Daoy (cell line): ENCODE results near the gene TARS3. TPM values are rescaled to one million over a fixed set of nuclear protein-coding genes. Genes with fewer than 3 reads are reported as not detected.

Experiments
- DNase-seq: peaks from one replicate; pipeline ENCODE4 v3.0.0-alpha.2; 2015; ENCODE audit warnings: low read depth
- total RNA-seq: library from RNA; depleted of rRNA; stranded (reverse); fragments of >200 nt; shearing (Covaris generic); gene quantifications from 2 replicates; pipeline ENCODE4 v1.2.3, GENCODE V29; 2014

The TARS3 gene
- total RNA-seq, 1 experiment from 2014 or later: 6.2 TPM

DNA sequence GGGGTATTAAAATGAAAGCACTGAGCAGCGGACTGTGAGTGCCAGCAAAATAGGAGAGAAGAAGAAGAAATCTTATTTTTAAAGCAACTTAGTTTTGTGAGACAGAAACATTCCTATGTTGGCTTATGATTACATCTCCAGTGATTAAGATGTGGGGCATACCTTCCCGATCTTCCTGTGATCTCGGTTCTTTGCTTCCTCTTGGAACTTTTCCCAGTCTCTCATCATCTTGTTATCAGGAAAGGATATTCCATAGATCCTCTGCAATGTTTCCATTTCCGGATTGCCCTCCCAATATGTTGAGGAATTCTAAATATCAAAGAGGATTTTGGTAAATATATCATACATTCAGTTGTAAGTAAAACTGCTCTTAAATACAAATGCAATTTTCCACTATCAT lies 22.2 kb downstream of the TARS3 start:
- DNase-seq: no peak

DNA sequence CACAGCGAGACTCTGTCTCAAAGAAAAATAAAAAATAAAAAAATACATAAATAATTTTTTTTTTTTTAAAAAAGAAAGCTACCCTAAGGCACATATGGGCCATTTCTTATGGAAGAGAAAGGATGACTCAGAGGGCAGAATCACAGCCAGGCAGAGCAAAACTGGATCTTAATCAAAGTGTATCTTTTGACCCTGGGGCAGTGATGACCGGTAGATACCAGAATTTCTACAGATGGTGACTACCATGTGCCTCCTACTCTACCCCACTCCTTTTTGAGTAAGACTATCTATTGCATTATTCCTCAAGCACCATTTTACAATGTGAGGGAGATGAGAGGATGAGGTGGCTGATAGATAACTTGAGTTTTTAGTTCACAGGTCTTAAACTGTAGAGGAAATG lies 26.0 kb downstream of the TARS3 start:
- DNase-seq: no peak

DNA sequence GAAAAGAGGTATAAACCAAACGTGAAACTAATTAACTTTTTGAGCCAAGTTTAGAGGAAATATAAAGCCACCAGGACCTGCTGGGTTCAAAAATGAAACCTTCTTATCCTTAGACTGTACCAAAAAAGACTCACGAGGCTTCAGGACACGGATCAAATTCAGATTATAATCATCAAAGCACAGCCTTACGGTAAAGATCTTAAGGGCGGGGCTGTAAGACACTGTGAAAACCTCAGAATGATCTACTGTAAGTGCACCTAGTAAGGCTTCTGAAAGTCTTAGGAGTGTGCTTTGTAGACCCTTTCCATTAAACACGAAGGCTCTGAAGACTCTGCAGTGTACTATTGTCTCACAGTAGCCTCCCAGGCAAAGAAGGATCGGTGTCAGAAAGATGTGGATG lies 26.8 kb downstream of the TARS3 start:
- no peak for DNase-seq

DNA sequence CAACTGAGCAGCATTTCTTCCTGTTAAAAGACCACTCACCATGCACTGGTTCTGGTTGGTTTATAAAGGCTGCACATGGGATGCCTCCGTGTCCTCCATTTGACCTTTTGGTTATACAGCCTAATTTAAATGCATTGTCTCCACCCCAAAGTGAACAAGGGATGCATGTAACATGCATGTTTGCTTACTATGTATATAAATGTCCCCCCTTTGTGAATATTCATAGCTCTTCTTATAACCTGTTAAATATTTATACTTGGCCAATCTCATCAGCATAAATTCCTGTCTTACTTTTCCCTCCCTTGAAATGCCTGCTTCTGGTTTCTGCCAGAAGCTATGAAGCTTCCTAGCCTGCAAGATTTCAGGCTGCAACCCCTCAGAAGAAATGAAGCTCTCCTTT lies 27.4 kb downstream of the TARS3 start:
- DNase-seq: no peak

DNA sequence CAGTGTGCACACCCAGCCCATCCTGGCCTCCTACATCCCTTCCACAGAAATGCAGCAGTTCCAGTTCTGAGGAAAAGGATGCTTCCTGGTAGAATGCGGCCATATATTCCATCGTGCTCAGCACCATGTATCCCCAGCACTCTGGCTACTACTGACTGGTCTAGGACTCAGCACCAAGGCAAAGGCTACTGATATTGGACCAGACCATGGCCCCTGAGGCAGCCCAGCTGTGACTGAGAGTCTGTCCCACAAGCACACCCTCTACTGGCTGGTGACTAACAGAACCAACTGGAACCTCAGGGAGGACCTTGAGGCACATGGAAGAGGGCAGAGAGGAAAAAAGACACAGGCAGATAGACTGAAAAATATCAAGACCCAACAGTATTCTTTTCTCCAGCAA lies 30.0 kb downstream of the TARS3 start:
- DNase-seq: no peak

DNA sequence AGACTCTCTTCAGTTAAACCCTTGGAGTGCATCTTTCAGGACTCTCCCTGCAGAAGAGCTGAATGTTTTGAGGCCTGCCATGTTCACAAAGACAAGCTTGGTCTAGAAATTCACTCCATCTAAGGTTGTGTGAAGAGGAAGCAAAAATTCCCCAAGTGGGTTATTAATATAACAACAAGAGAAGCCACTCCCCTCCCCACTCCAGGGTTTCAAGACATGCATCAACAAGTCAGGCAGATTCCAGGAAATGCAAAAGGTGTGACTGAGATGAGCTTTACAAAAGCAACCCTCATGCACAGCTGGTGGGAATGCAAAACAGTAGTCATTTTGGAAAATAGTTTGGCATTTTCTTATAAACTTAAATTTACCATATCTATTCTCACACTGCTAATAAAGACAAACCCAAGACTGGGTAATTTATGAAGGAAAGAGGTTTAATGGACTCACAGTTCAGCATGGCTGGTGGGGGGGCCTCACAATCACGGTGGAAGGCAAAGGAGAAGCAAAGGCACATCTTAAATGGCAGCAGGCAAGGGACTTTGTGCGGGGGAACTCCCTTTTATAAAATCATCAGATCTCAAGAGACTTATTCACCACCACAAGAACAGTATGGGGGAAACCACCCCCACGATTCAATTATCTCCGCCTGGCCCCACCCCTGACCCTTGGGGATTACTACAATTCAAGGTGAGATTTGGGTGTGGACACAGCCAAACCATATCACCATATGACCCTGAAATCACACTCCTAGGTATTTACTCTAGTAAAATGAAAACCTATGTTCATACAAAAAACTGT lies 31.3 kb downstream of the TARS3 start:
- no peak for DNase-seq

DNA sequence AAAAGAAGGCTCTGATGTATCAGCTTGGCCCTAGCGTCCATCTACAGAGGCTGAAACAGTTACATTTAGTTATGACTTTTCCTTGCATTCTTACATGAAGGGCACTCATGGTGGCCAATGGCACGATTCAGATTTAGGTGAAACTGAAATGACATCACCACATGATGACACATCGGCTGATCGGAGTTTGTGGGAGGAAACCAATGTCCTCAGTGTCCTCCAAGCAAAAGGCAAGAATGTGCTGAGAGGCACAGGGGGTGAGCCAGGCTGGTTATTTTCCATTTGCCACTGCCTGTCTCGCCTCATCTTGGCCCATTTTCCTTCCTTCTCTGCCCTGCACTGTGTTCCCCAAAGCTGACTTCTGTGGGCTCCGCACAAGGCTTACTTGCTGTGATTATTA lies 34.4 kb downstream of the TARS3 start:
- peak; percentile 39 for DNase-seq

DNA sequence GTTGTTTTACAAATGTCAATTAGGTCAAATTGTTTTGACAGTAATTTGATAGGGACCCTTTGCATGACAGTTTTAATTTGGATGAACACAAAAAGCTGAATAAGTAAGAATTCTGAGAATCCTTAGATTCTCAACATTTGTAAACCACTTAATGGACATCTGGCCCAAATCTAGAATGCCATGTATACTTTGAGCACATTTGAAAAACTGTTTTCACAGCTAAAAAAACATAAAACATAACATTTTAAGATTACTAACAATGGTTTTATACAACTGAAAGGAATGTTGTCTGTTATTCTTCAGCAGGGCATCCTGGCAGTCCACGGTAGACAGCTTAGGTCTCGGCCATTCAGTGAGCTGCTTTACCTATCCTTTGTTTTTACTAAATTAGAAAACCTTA lies 37.6 kb downstream of the TARS3 start:
- no peak for DNase-seq

DNA sequence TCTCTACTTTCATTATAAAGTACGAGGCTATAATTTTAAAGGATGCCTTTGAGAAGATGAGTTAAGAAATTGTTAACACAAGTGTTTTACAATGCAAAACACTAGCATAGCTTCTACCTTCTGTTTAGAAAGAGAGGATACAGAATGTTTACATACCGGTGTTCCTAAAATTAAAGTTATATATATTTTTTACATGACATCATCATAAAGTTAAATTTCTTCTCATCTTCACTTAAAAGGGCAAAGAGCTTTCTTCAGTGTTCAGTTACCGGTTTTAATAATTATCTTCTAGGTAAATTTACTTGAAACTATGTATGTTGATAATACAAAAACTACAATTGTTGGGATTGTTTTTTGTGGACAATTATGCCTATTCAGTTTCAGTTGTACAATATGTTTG lies 39.4 kb downstream of the TARS3 start:
- DNase-seq: no peak

DNA sequence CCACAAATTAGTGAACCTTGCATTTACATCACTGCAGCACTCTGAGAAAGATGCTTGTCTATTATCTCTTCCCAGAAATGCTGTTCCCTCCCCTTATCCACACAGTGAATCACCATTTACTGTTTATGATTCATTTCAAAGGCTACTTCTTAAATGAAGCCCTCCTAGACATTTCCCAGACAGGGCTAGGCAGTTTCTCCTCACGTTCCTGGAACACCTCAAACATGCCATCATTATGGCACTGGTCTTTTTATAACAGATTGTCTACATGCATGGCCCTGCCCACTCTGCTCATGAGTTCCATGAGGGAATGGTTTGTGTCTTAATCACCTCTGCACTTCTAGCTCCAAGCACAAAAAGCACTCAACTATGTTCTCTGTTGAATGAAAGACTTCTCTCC lies 39.9 kb downstream of the TARS3 start:
- peak; percentile 39 for DNase-seq

DNA sequence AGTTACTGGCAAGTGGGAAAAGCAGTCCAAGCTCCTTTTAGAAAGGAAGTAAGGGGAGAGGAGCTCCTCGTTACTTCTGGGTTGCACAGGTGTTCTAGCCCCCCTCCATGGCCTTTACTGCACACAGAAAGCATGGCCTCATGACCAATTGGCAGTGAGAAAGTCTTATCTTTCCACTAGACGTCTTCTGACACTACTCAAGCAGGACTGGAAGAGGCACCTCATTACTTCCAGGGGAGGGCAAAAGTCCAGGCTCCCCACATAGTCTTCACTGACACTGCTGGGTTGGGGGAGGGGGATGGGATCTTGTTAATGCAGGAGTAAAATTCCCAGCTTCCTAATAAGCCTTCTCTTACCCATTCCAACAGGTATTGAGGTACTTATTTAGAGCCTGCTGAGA lies 44.5 kb downstream of the TARS3 start:
- DNase-seq: no peak

DNA sequence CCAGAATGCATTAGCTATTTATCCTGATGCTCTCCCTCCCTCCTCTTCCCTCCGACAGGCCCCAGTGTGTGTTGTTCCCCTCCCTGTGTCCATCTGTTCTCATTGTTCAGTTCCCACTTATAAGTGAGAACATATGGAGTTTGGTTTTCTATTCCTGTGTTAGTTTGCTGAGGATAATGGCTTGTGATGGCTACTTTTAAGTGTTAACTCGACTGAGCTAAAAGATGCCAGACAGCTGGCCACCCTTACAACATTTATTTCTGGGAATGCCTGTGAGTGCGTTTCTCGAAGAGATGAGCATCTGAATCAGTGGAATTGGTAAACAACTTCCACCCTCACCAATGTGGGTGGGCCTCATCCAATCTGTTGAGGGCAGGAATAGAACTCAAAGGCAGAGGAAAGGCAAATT lies 47.3 kb downstream of the TARS3 start:
- DNase-seq: no peak

DNA sequence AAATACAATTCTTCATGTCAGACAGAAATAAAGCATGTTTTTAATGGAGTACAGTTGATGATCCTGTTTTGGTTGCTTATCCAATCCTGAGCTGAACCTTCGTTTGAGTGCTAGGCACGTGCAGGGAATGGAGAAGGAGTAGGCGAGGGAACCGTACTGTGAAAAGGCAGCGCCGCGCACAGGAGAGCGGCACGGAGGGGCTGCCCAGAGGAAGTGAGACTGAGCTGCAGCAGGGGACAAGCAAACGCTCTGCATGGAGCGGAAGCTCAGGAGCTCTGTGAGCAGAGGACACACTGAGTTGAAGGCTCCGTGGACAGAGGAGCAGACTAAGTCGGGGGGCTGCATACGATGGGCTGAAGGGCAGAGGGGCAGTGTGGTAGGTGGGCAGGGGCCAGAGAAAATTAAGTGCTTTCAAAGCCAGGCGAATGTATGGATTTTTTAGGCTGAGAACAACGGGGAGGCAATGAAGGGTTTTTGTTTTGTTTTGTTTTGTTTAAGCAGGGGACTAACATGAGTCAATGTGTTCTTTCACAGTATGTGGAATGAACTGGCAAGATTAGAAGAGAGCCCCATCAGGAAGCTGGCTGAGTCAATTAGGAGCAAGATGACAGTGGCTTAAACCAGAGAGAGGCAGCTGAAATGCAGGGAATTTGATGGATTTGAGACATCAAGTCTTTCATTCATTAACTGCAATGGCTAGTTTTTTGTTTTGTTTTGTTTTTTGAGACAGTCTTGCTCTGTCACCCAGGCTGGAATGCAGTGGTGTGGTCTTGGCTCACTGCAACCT lies 48.3 kb downstream of the TARS3 start:
- DNase-seq: peak; percentile 60

DNA sequence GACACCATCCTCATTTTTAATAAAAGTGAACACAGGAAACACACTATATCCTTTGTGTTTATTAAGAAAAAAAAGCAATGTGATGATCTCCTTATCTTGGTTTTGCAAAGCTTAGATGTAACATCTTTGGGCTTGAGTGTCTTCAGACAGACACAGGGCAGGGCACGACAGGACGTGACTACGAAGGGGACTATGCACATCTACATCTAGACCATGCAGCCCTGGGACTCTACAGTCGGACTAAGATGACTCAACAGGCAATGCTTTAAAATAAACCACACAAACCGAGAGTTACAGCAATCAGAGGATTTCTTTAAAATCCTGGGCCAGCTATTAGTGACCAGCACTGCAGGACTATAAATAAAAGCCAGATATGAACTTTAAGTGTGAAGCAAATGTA lies 49.3 kb downstream of the TARS3 start:
- DNase-seq: peak; percentile 71

DNA sequence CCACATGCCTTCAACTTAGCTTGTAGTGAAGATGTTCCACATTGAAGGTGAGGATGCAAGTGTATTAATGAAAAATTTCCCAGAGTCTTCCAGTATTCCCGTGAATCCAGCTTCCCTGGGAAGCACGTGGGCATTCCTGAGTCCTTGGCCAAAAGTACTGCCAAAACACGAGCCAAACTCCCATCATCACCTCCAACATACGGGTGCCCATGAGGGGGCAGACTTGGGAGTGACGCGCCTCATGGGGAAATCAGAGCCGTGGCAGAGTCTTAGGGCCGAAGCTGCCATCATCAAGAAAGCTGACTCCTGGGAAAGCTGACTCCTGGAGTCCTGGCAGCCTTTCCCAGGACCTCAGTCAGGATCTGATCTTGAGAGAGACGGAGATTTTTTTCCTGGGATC lies 52.0 kb downstream of the TARS3 start:
- no peak for DNase-seq

DNA sequence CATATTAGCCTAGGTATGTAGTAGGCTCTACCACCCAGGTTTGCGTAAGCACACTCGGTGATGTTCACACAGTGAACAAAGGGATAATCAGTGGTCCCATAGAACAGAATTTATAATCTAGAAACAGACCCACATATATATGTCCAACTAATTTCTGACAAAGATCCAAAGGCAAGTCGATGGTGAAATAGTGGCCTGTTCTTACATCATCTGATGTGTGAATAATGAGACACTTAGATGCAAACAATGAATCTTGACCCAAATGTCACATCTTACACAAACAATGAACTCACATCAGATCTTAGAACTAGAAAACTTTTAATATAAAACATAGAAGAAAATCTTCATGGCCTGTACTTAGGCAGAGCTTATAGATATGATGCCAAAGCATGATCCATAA lies 54.5 kb downstream of the TARS3 start:
- DNase-seq: no peak

DNA sequence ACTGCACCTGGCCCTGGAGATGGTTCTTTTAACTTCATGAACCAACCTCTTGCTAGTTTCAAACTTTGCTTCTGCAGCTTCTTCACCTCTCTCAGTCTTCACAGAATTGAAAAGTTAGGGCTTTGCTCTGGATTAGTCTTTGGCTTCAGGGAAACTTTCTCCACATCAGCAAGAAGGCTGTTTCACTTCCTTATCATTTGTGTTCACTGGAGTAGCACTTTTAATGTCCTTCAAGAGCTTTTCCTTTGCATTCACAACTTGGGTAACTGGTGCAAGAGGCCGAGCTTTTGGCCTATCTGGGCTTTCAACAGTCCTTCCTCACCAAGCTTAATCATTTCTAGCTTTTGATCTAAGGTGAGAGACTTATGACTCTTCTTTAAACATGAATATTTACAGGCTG lies 56.4 kb downstream of the TARS3 start:
- no peak for DNase-seq

DNA sequence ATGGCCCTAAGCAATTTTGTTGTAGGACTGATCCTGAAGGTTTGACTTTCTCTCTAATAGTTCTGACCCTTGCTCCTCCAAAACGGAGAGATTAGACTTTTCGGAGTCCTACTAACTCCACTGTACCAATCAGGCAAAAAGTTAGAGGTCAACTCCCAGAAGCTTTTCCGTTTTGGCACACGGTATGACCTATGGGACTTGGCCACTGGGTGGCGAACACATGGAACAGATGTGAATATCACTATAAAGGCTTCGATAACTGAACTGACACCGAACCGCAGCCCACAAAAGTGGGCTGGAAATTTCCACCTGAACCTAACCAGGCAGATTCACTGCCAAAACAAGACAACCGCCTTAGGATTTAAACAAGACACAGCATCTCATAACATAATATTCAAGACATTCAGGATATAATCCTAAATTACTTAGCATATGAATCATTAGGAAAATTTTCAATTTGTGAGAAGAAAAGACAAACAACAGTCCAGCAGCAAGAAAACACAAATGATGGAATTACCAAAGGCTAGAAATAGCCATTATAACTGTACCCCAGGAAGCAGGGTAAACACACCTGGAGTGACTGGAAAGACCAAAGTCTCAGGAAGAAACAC lies 59.9 kb downstream of the TARS3 start:
- DNase-seq: peak; percentile 26

DNA sequence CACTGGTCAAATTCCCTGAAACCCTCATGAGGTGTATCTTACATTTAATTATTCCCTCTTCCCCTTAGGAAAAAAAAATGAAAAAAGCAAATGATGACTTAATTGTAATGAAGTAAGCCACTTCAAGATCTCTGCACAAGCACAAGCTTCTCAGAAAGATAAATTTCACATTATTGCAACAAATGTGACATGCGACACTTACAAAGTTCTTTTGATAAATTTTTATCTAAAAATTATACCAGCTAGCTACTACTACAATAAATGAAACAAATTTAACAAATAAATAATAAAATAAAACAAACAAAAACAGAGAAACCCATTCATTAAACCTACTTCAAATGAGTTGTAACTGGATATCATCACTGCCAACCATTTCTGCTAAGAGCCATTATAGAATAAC lies 62.1 kb downstream of the TARS3 start:
- no peak for DNase-seq

DNA sequence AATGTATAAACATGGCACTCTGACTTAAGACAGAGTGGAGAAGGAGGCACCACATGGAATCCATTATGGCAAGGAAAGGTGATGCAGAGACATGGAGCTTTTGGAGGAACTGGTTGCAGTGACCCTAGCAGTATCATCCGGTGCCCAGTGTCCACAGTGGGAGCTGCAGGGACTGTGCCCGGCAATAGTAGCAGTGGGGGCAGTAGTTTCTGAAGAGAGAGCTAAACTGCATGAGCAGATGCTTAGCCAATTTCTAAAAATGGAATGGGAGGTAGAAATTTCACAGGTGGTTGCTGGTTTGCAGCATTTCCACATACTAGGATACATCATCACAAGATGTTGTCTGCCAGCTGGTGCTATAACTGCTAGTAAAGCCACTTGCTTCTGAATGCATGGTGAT lies 64.3 kb downstream of the TARS3 start:
- no peak for DNase-seq

DNA sequence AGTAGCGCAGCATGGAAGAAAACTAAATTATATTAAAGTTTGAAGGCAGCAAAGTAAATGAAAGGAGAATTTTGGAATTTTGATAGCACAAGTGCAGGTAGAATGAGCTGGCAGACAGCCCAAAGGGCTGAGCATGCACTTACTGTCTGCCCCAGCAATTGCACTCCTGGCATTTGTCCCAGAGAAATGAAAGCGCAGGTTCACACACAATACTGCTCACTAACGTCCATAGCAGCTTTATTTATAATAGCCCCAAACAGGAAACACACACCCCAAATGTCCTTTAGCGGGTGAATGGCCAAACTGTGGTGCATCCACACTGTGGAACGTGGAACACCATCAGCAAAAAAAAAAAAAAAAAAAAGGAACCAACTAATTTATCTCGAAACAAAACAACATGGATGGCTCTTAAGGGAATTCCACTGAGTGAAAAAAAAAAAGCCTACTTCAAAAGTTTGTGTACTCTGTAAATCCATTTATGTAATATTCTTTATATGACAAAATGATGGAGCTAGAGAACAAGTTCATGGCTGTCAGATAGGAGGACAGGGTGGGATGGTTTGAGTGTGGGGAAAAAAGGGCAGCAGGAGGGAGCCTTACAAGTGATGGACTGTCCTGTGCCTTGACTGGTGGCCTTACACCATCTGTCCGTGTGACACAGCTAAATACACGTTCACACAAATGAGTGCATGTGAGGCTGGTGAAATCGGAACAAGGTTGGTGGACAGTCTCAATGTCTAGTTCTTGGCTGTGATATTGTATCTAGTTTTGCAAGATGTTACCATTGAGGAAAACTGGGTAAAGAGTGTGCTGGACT lies 66.1 kb downstream of the TARS3 start:
- DNase-seq: no peak

DNA sequence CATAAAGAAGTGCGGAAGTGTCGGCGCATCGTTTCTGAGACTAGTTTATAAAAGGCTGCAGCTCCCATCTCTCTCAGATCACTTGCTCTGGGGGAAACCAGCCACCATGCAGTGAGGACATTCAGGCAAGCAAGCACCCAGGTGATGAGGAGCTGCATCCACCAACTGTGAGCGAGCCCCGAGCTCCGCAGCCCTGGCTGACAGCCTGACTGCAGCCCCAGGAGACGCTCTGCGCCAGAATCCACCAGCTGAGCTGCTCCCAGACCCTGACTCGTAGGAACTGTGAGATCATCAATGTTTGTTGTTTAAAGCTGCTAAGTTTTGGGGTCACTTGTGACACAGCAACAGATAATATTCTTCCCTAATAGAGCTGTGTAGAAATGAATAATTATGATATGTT lies 67.1 kb downstream of the TARS3 start:
- no peak for DNase-seq
